NCI-H345 treated with DMSO at 0.1 percent for 48 hours (cell line): Measurements from ENCODE around the gene KDELR1.
A peak's percentile ranks its signal among the peaks of the same experiment; 100 is the strongest.
"Not testable (repeated sequence)": the region's sequence is repeated elsewhere in the genome, so short reads cannot be mapped to it uniquely, and the experiment has no call there.

Source experiments
- DNase-seq: peaks from one replicate; lab custom pipeline; 2025; ENCODE audit not compliant: unreplicated experiment; lab: John Stamatoyannopoulos, UW

The KDELR1 gene

GRCh38 chr19:48371771-48372170 lies 19.6 kb downstream of the KDELR1 start:
- not testable (repeated sequence) for DNase-seq

GRCh38 chr19:48371367-48371766 lies 20.0 kb downstream of the KDELR1 start:
- DNase-seq, result no peak

GRCh38 chr19:48370955-48371354 lies 20.4 kb downstream of the KDELR1 start:
- no peak for DNase-seq

GRCh38 chr19:48368936-48369335 lies 22.4 kb downstream of the KDELR1 start:
- DNase-seq, result no peak

- DNase-seq, result no peak
These were observed 23.5 kb downstream of the KDELR1 start for GRCh38 chr19:48367855-48368254.

GRCh38 chr19:48365602-48366001 lies 25.7 kb downstream of the KDELR1 start:
- DNase-seq, result no peak

- no peak for DNase-seq
These were observed 26.6 kb downstream of the KDELR1 start for GRCh38 chr19:48364598-48365348.

- DNase-seq, result peak; percentile 92
These were observed 27.3 kb downstream of the KDELR1 start, which contains the start of the genes SYNGR4 and TMEM143 for GRCh38 chr19:48363810-48364597. TSS of gene SYNGR4 (plus strand) at chr19:48364367. CDS start at chr19:48365843, 1,476 bp downstream. TSS of gene TMEM143 (minus strand) at chr19:48363940. CDS start at chr19:48363920, 20 bp downstream.

GRCh38 chr19:48363500-48363809 lies 27.9 kb downstream of the KDELR1 start:
- no peak for DNase-seq

- peak; percentile 88 for DNase-seq
These were observed 28.4 kb downstream of the KDELR1 start for GRCh38 chr19:48362716-48363499.

GRCh38 chr19:48361912-48362311 lies 29.4 kb downstream of the KDELR1 start:
- no peak for DNase-seq

GRCh38 chr19:48359123-48359522 lies 32.2 kb downstream of the KDELR1 start:
- DNase-seq, result no peak

GRCh38 chr19:48355365-48355954 lies 35.9 kb downstream of the KDELR1 start:
- no peak for DNase-seq

GRCh38 chr19:48354332-48354992 lies 36.9 kb downstream of the KDELR1 start:
- no peak for DNase-seq

GRCh38 chr19:48353677-48354076 lies 37.7 kb downstream of the KDELR1 start:
- no peak for DNase-seq

- no peak for DNase-seq
These were observed 40.0 kb downstream of the KDELR1 start for GRCh38 chr19:48351341-48351752.

- no peak for DNase-seq
These were observed 40.5 kb downstream of the KDELR1 start for GRCh38 chr19:48350856-48351255.

- no peak for DNase-seq
These were observed 42.6 kb downstream of the KDELR1 start for GRCh38 chr19:48348737-48349136.

- no peak for DNase-seq
These were observed 43.3 kb downstream of the KDELR1 start for GRCh38 chr19:48348045-48348444.

GRCh38 chr19:48346191-48346590 lies 45.2 kb downstream of the KDELR1 start:
- no peak for DNase-seq

- DNase-seq, result no peak
These were observed 46.5 kb downstream of the KDELR1 start for GRCh38 chr19:48344892-48345291.
